Measurements from ENCODE around the gene MPG. TPM values are rescaled to one million over a fixed set of nuclear protein-coding genes. Genes with fewer than 3 reads are reported as not detected.

MPG gene
- total RNA-seq, 1 experiment from 2014 or later, result 32.6 TPM

DNA sequence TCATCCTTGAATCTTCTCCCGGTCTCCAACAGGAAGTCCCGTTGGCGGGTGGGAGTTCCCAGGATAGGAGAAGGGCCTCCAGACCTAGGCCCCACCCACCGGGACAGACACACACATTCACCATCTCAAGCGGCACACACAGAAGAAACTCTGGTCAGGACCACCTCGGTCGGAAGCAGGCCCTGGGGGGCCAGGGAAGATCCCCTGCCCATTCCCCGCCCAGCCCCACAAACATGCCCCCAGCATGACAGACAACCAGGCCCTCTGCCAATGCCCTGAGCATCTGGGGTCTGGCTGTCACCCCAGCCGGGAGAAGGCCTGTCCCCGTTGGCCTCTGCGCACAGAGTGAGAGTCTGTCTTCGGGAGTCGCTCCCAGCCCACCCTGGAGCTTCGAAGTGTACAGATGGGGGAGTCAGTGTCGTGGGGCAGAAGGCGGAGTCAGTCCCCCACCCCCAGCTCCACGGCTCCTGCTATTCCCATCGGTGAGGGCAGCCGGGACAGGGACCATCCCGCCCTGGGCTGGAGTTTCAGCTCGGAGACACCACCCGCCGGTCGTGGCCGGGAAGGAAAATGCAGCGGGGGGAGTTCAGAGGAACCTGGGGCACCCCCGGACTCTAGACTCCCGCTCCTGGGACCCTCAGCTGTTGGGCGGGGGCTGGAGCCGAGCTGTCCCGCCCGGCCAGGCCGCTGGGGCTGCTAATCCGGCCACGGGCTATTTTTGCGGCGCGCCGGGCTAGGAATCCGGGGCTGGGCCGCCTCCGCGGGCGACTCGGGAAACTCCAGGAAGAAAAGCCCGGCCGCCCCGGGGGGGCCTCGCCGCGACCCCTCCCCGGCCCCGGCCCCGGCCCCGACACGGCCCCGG is 6.3 kb upstream of the MPG start:
- TF ChIP-seq POLR2AphosphoS5 (IDR thresholded peaks at IDR 0.05; ENCODE audit: low read depth, low read length) (0 out of 2 replicates have a peak, but pooled peaks have one; percentile 33), ZFX (IDR thresholded peaks at IDR 0.05) (peak; percentile 35; the same call in 1 of the 2 replicates), CEBPB (IDR thresholded peaks at IDR 0.05; ENCODE audit: low read depth) (no peak), CBX3 (IDR thresholded peaks at IDR 0.05; ENCODE audit: low read depth) (no peak), SIN3A (IDR thresholded peaks at IDR 0.05; ENCODE audit: low read depth) (no peak)
- Histone ChIP-seq H3K27me3 (ENCODE audit: insufficient read depth, low read length) (no peaks in the 10 kb centered on the region), H3K36me3 (ENCODE audit: control insufficient read depth in 1 of 2, insufficient read depth in 2 of 2, low read length in 2 of 2) (no peaks in the 10 kb centered on the region), H3K27ac (ENCODE audit: low read depth, low read length) (peak overlapping the region; percentile 84), H3K4me1 (ENCODE audit: control insufficient read depth in 1 of 2, insufficient read depth in 2 of 2, low read length in 2 of 2) (peaks cover 26 to 38% of the 10 kb centered on the region in 2 experiments), H3K4me3 (replicated peaks in 1 of 2; ENCODE audit: low read depth in 1 of 2, low read length in 2 of 2) (peak overlapping the region; percentile 54 to 64), H2AFZ (ENCODE audit: low read depth, low read length, poor library complexity, severe bottlenecking) (no peak overlapping the region), H4K20me1 (ENCODE audit: insufficient read depth) (no peaks in the 10 kb centered on the region), H3K9me2 (ENCODE audit: insufficient read depth) (no peaks in the 10 kb centered on the region), H3K9ac (ENCODE audit: low read length) (peak overlapping the region; percentile 66), H3K4me2 (ENCODE audit: low read length) (peak overlapping the region; percentile 82), H3K79me2 (ENCODE audit: insufficient read depth, low read length) (no peaks in the 10 kb centered on the region), H3K9me3 (ENCODE audit: control insufficient read depth in 1 of 2, insufficient read depth in 1 of 2, low read depth in 1 of 2, low read length in 2 of 2) (no peaks in the 10 kb centered on the region)
- intact Hi-C loops (cut with micrococcal nuclease), result no loop called here
- DNase-seq (ENCODE audit: low read depth, low spot score), result peak; percentile 42
- RAD21 ChIA-PET (ENCODE audit: low non-redundant PET in 1 of 2, low total read pairs in 2 of 2, uncharacterized antibody in 2 of 2, unreplicated experiment in 2 of 2), result interaction anchor here in 1 of 2 experiments (1.0 kb wide), 1 partner anchor 18 kb away, joined by 3 read pairs; the partner anchor contains the start of genes POLR3K and SNRNP25
- CTCF ChIA-PET, result no interaction called here
- no TSS peak for BruUV-seq (replicated peaks)
- peak; percentile 75 for ATAC-seq
- POLR2A ChIA-PET, result no interaction called here

DNA sequence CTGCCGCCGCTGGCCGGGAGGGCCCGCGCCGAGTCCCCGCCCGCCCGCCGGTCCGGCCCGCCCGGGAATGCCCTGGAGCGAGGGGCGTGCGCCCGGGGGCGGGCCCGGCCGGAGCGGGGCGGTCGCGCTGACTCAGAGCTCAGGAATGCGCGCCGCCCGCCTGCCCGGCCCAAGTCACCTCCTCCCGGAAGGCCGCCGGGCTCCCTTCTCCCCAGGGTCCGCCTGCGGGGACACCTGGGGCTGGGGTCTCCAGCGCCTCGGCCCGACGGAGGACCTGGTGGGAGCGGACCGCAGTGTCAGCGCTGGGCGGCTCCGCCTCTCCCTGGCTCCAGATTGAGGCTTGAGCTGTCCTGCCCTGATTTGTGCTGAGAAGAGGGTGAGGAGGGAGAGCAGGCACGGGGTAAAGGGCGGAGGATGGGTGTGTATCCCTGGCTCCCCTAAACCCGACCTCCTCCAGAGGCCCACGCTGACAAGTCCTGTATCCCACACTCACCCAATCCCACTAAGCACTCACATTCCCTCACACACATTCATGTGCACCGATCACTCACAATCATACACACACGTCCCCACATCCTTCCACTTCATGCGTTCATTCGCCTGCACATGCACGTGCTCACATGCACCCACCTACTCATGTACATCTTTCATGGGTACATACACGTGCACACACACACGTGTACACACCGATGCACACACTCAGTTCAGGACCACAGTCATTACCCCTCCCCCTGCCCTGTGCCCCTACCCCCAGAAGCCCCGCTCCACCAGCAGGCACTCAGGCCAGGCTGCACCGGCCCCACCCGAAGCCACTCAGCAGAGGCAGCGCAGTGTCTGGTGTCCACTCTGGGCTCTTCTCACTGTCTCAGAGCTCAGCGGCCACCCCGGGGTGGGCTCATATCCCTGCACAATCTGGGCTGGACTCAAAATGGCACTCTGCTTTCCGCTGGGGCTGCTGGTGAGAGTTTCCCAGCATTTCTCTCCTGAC is 5.2 kb upstream of the MPG start, which contains the start of gene RHBDF1:
Gene RHBDF1, minus strand, starts transcription at position 71 of the 988 bp plus-strand sequence. CDS start 7,616 bp downstream, outside the sequence.
- H3K27ac ChIP-seq (ENCODE audit: low read depth, low read length), result peak within 1 kb of the TSS; percentile 84
- no peaks in the 10 kb centered on the region for H3K27me3 ChIP-seq (ENCODE audit: insufficient read depth, low read length)
- H3K9ac ChIP-seq (ENCODE audit: low read length), result peak within 1 kb of the TSS; percentile 66
- no peaks in the 10 kb centered on the region for H3K9me3 ChIP-seq (ENCODE audit: control insufficient read depth in 1 of 2, insufficient read depth in 1 of 2, low read depth in 1 of 2, low read length in 2 of 2)
- H3K4me1 ChIP-seq (ENCODE audit: control insufficient read depth in 1 of 2, insufficient read depth in 2 of 2, low read length in 2 of 2), result peaks cover 31 to 47% of the 10 kb centered on the region in 2 experiments
- peak within 1 kb of the TSS; percentile 82 for H3K4me2 ChIP-seq (ENCODE audit: low read length)
- POLR2A ChIA-PET, result no interaction called here
- RAD21 ChIA-PET (ENCODE audit: low non-redundant PET in 1 of 2, low total read pairs in 2 of 2, uncharacterized antibody in 2 of 2, unreplicated experiment in 2 of 2), result no interaction called here
- no TSS peak for BruUV-seq (replicated peaks)
- no peak within 1 kb of the TSS for H2AFZ ChIP-seq (ENCODE audit: low read depth, low read length, poor library complexity, severe bottlenecking)
- H3K36me3 ChIP-seq (ENCODE audit: control insufficient read depth in 1 of 2, insufficient read depth in 2 of 2, low read length in 2 of 2), result no peaks in the 10 kb centered on the region
- peak; percentile 65 for ATAC-seq
- H3K79me2 ChIP-seq (ENCODE audit: insufficient read depth, low read length), result no peaks in the 10 kb centered on the region
- intact Hi-C loops (cut with micrococcal nuclease), result no loop called here
- H4K20me1 ChIP-seq (ENCODE audit: insufficient read depth), result no peaks in the 10 kb centered on the region
- CTCF ChIA-PET, result interaction anchor here (0.6 kb wide), 1 partner anchor 116 kb away, joined by 5 read pairs; no protein-coding TSS in a partner anchor
- H3K4me3 ChIP-seq (replicated peaks in 1 of 2; ENCODE audit: low read depth in 1 of 2, low read length in 2 of 2), result peak within 1 kb of the TSS; percentile 54 to 64
- DNase-seq (ENCODE audit: low read depth, low spot score), result no peak
- no peaks in the 10 kb centered on the region for H3K9me2 ChIP-seq (ENCODE audit: insufficient read depth)
- TF ChIP-seq TCF7L2 (IDR thresholded peaks at IDR 0.05; ENCODE audit: borderline replicate concordance, extremely low read depth, insufficient read depth, insufficient read length), result no peak
- TF ChIP-seq POLR2A (IDR thresholded peaks at IDR 0.05; ENCODE audit: borderline replicate concordance, extremely low read depth, insufficient read depth, insufficient read length), result no peak
- TF ChIP-seq FOSL1 (IDR thresholded peaks at IDR 0.05; ENCODE audit: low read depth), result no peak; the same call in 1 of the 2 replicates
- no peak for TF ChIP-seq MAX (IDR thresholded peaks at IDR 0.05)
- TF ChIP-seq ZNF274 (IDR thresholded peaks at IDR 0.05; ENCODE audit: low read depth, low read length), result no peak
- TF ChIP-seq, protein P1, sequence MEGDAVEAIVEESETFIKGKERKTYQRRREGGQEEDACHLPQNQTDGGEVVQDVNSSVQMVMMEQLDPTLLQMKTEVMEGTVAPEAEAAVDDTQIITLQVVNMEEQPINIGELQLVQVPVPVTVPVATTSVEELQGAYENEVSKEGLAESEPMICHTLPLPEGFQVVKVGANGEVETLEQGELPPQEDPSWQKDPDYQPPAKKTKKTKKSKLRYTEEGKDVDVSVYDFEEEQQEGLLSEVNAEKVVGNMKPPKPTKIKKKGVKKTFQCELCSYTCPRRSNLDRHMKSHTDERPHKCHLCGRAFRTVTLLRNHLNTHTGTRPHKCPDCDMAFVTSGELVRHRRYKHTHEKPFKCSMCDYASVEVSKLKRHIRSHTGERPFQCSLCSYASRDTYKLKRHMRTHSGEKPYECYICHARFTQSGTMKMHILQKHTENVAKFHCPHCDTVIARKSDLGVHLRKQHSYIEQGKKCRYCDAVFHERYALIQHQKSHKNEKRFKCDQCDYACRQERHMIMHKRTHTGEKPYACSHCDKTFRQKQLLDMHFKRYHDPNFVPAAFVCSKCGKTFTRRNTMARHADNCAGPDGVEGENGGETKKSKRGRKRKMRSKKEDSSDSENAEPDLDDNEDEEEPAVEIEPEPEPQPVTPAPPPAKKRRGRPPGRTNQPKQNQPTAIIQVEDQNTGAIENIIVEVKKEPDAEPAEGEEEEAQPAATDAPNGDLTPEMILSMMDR (IDR thresholded peaks at IDR 0.05 in 2 of 3, conservative IDR thresholded peaks at IDR 0.05 in 1 of 3; ENCODE audit: borderline replicate concordance in 1 of 3, insufficient read depth in 1 of 3, low read depth in 2 of 3, low read length in 2 of 3), result no peak
- no peak for TF ChIP-seq ZFX (IDR thresholded peaks at IDR 0.05)
- TF ChIP-seq SIN3A (IDR thresholded peaks at IDR 0.05; ENCODE audit: low read depth), result no peak
- no peak for TF ChIP-seq EGR1 (IDR thresholded peaks at IDR 0.05; ENCODE audit: low read depth)
- no peak for TF ChIP-seq EZH2phosphoT487 (IDR thresholded peaks at IDR 0.05; ENCODE audit: borderline replicate concordance)
- no peak for TF ChIP-seq RAD21 (IDR thresholded peaks at IDR 0.05; ENCODE audit: low read depth)
- TF ChIP-seq, protein P2, sequence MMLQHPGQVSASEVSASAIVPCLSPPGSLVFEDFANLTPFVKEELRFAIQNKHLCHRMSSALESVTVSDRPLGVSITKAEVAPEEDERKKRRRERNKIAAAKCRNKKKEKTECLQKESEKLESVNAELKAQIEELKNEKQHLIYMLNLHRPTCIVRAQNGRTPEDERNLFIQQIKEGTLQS (IDR thresholded peaks at IDR 0.05), result no peak
- TF ChIP-seq CEBPB (IDR thresholded peaks at IDR 0.05; ENCODE audit: low read depth), result no peak
